HL-60 (cell line): ENCODE measurements around the gene FLOT1.
"Not testable (repeated sequence)": the region's sequence is repeated elsewhere in the genome, so short reads cannot be mapped to it uniquely, and the experiment has no call there.

Experiments
- DNase-seq, 2 experiments: peaks; one replicate each; pipeline ENCODE4 v3.0.0-alpha.2; 2010 to 2020; ENCODE audit warnings: low read depth in 1 of 2, low spot score in 1 of 2
- H3K27ac ChIP-seq: fragments of 250-450 bp; sonication (Bioruptor Pico); replicated peaks from 2 replicates; pipeline ENCODE4 v1.5.1; 2020; ENCODE audit warnings: mild to moderate bottlenecking, moderate library complexity
- H3K27me3 ChIP-seq: fragments of 250-450 bp; sonication (Bioruptor Pico); 2 replicates; pipeline ENCODE4 v1.5.1; 2021; ENCODE audit warnings: mild to moderate bottlenecking, moderate library complexity; ENCODE audit not compliant: insufficient read depth, poor library complexity, severe bottlenecking
- H3K4me3 ChIP-seq: replicated peaks from 2 replicates; pipeline ENCODE4 v1.5.1; 2011; ENCODE audit warnings: mild to moderate bottlenecking, control low read depth, low read length; ENCODE audit not compliant: insufficient read depth
- GABPA ChIP-seq: IDR thresholded peaks from 2 replicates; pipeline ENCODE4 v1.6.1; 2012; ENCODE audit warnings: low read depth
- POLR2AphosphoS5 ChIP-seq: IDR thresholded peaks from 2 replicates; pipeline ENCODE4 v1.6.1; 2012; ENCODE audit warnings: low read depth
- REST ChIP-seq: IDR thresholded peaks from 2 replicates; pipeline ENCODE4 v1.6.1; 2012; ENCODE audit warnings: low read depth; ENCODE audit not compliant: insufficient replicate concordance
- SPI1 ChIP-seq: IDR thresholded peaks from 2 replicates; pipeline ENCODE4 v1.6.1; 2012; ENCODE audit warnings: low read depth, mild to moderate bottlenecking, borderline replicate concordance
- TF ChIP-seq, protein P1 (sequence below): IDR thresholded peaks from one replicate; pipeline ENCODE4 v1.5.1; 2011; ENCODE audit warnings: low read length, control low read depth, inconsistent platforms; ENCODE audit not compliant: insufficient read depth

The FLOT1 gene

GRCh38 chr6:30719791-30720737, 22.4 kb downstream of the FLOT1 start, which contains the start of gene TUBB:
Gene TUBB, plus strand, starts transcription at chr6:30720352. Its CDS starts 155 bp downstream, at chr6:30720507.
- Histone ChIP-seq H3K27me3 (no peaks in the 10 kb centered on the region), H3K4me3 (peak within 1 kb of the TSS; percentile 67), H3K27ac (peak within 1 kb of the TSS; percentile 93)
- DNase-seq, result peak; percentile 98 to 99
- TF ChIP-seq SPI1 (no peak; the same call in 1 of the 2 replicates), REST (peak; percentile 64), GABPA (no peak), POLR2AphosphoS5 (peak; percentile 93)

DNA sequence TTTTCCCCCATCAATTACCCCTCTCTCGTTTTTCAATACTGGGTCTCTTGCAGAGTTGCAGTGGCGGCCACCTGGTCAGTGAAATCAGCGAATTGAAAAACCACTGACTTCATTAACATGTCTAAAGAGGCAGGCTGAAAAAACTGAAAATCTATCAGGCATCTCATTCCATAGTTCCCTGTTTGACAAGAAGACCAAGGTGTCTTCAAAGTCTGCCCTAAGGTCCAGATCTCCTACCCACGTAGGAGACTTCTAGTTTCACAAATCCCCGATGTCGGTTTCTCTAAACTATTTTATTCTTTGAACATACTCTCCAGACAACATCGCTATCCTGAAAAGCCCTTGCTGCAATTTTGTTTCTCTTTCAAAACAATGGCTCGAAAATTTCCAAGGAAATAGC, 23.1 kb downstream of the FLOT1 start:
- TF ChIP-seq REST (no peak), POLR2AphosphoS5 (no peak), SPI1 (no peak), GABPA (no peak)
- TF ChIP-seq, protein P1, sequence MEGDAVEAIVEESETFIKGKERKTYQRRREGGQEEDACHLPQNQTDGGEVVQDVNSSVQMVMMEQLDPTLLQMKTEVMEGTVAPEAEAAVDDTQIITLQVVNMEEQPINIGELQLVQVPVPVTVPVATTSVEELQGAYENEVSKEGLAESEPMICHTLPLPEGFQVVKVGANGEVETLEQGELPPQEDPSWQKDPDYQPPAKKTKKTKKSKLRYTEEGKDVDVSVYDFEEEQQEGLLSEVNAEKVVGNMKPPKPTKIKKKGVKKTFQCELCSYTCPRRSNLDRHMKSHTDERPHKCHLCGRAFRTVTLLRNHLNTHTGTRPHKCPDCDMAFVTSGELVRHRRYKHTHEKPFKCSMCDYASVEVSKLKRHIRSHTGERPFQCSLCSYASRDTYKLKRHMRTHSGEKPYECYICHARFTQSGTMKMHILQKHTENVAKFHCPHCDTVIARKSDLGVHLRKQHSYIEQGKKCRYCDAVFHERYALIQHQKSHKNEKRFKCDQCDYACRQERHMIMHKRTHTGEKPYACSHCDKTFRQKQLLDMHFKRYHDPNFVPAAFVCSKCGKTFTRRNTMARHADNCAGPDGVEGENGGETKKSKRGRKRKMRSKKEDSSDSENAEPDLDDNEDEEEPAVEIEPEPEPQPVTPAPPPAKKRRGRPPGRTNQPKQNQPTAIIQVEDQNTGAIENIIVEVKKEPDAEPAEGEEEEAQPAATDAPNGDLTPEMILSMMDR, result no peak
- no peaks in the 10 kb centered on the region for H3K27me3 ChIP-seq
- no peak for DNase-seq
- H3K4me3 ChIP-seq, result peak overlapping the region; percentile 67
- H3K27ac ChIP-seq, result peak overlapping the region; percentile 93

- H3K27me3 ChIP-seq, result not testable (repeated sequence)
These were observed 24.4 kb downstream of the FLOT1 start for GRCh38 chr6:30717845-30718720.

GRCh38 chr6:30717129-30717844, 25.2 kb downstream of the FLOT1 start, which contains the start of gene MDC1:
Gene MDC1, minus strand, starts transcription at chr6:30717281. Its CDS starts 2,106 bp downstream, at chr6:30715175.
- peak; percentile 49 for TF ChIP-seq REST
- TF ChIP-seq, protein P1, result peak; percentile 4
- TF ChIP-seq GABPA, result peak; percentile 35; the same call in 1 of the 2 replicates
- TF ChIP-seq POLR2AphosphoS5, result peak; percentile 93
- peak; percentile 51; the same call in 1 of the 2 replicates for TF ChIP-seq SPI1

More at GRCh38 chr6:30717845-30718720, 24.4 kb downstream of the FLOT1 start:
- DNase-seq, result not testable (repeated sequence)
- Histone ChIP-seq H3K4me3 (peak overlapping the region; percentile 32), H3K27ac (peak overlapping the region; percentile 93)

More at GRCh38 chr6:30717129-30717844, 25.2 kb downstream of the FLOT1 start, which contains the start of gene MDC1:
- DNase-seq, result peak; percentile 100
- Histone ChIP-seq H3K27ac (peak within 1 kb of the TSS; percentile 97), H3K27me3 (no peaks in the 10 kb centered on the region), H3K4me3 (peak within 1 kb of the TSS; percentile 47)
